Measurements from ENCODE around the gene PLPPR4.

DNA sequence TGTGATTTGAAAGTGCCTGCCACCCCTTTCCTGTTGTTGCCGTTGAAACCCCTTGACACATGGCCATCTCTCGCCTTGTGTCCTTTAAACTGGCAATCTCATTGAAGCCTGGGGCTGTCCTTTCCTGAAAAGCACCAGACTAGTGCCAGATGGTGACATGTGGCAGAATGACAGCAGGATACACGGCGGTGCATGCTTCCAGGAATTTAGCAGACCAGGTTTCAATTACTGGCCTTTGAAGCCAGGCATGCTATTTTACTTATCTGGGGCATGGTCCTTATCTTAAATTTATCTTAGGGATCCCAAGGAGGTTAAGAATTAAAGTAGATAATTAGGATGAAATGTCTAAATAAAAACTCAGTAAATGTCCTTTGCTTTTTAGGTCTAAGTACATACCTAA is 15.2 kb downstream of the PLPPR4 start:
- TF ChIP-seq, protein P1, sequence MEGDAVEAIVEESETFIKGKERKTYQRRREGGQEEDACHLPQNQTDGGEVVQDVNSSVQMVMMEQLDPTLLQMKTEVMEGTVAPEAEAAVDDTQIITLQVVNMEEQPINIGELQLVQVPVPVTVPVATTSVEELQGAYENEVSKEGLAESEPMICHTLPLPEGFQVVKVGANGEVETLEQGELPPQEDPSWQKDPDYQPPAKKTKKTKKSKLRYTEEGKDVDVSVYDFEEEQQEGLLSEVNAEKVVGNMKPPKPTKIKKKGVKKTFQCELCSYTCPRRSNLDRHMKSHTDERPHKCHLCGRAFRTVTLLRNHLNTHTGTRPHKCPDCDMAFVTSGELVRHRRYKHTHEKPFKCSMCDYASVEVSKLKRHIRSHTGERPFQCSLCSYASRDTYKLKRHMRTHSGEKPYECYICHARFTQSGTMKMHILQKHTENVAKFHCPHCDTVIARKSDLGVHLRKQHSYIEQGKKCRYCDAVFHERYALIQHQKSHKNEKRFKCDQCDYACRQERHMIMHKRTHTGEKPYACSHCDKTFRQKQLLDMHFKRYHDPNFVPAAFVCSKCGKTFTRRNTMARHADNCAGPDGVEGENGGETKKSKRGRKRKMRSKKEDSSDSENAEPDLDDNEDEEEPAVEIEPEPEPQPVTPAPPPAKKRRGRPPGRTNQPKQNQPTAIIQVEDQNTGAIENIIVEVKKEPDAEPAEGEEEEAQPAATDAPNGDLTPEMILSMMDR (IDR thresholded peaks at IDR 0.05): no peak
- TF ChIP-seq YY1 (IDR thresholded peaks at IDR 0.05; ENCODE audit: low read depth) (no peak), SMC3 (IDR thresholded peaks at IDR 0.05; ENCODE audit: low read depth, low read length) (no peak; the same call in 1 of the 2 replicates), GABPA (IDR thresholded peaks at IDR 0.05; ENCODE audit: low read depth) (no peak), POLR2AphosphoS5 (IDR thresholded peaks at IDR 0.05; ENCODE audit: low read depth, low read length) (peak; percentile 63), MXI1 (IDR thresholded peaks at IDR 0.05; ENCODE audit: low read depth, low read length) (peak; percentile 99), TCF12 (IDR thresholded peaks at IDR 0.05) (peak; percentile 84), SIN3A (IDR thresholded peaks at IDR 0.05; ENCODE audit: borderline replicate concordance, low read depth, low read length) (no peak), FOXJ3 (CRISPR knock-in tag; IDR thresholded peaks at IDR 0.05) (peak; percentile 100)
- TF ChIP-seq, protein P2, sequence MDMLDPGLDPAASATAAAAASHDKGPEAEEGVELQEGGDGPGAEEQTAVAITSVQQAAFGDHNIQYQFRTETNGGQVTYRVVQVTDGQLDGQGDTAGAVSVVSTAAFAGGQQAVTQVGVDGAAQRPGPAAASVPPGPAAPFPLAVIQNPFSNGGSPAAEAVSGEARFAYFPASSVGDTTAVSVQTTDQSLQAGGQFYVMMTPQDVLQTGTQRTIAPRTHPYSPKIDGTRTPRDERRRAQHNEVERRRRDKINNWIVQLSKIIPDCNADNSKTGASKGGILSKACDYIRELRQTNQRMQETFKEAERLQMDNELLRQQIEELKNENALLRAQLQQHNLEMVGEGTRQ (IDR thresholded peaks at IDR 0.05; ENCODE audit: borderline replicate concordance, low read depth, low read length): no peak
- TF ChIP-seq, protein P3, sequence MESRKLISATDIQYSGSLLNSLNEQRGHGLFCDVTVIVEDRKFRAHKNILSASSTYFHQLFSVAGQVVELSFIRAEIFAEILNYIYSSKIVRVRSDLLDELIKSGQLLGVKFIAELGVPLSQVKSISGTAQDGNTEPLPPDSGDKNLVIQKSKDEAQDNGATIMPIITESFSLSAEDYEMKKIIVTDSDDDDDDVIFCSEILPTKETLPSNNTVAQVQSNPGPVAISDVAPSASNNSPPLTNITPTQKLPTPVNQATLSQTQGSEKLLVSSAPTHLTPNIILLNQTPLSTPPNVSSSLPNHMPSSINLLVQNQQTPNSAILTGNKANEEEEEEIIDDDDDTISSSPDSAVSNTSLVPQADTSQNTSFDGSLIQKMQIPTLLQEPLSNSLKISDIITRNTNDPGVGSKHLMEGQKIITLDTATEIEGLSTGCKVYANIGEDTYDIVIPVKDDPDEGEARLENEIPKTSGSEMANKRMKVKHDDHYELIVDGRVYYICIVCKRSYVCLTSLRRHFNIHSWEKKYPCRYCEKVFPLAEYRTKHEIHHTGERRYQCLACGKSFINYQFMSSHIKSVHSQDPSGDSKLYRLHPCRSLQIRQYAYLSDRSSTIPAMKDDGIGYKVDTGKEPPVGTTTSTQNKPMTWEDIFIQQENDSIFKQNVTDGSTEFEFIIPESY (IDR thresholded peaks at IDR 0.05; ENCODE audit: borderline replicate concordance, low read depth): no peak
- TF ChIP-seq, protein P4, sequence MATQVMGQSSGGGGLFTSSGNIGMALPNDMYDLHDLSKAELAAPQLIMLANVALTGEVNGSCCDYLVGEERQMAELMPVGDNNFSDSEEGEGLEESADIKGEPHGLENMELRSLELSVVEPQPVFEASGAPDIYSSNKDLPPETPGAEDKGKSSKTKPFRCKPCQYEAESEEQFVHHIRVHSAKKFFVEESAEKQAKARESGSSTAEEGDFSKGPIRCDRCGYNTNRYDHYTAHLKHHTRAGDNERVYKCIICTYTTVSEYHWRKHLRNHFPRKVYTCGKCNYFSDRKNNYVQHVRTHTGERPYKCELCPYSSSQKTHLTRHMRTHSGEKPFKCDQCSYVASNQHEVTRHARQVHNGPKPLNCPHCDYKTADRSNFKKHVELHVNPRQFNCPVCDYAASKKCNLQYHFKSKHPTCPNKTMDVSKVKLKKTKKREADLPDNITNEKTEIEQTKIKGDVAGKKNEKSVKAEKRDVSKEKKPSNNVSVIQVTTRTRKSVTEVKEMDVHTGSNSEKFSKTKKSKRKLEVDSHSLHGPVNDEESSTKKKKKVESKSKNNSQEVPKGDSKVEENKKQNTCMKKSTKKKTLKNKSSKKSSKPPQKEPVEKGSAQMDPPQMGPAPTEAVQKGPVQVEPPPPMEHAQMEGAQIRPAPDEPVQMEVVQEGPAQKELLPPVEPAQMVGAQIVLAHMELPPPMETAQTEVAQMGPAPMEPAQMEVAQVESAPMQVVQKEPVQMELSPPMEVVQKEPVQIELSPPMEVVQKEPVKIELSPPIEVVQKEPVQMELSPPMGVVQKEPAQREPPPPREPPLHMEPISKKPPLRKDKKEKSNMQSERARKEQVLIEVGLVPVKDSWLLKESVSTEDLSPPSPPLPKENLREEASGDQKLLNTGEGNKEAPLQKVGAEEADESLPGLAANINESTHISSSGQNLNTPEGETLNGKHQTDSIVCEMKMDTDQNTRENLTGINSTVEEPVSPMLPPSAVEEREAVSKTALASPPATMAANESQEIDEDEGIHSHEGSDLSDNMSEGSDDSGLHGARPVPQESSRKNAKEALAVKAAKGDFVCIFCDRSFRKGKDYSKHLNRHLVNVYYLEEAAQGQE (IDR thresholded peaks at IDR 0.05; ENCODE audit: low read depth, low read length): no peak
